GM23338 (cell line): ENCODE results near the gene CAPN7. TPM values are rescaled to one million over a fixed set of nuclear protein-coding genes. Genes with fewer than 3 reads are reported as not detected.

ENCODE experiments used
- ATAC-seq: fragments of 200-7000 bp; cut with Tn5 transposase; 3 replicates; pipeline ENCODE4 v1.9.1; 2020
- DNase-seq: peaks from one replicate; pipeline ENCODE4 v3.0.0-alpha.2; 2015; ENCODE audit warnings: low spot score
- H2AFZ ChIP-seq: fragments of 200-600 bp; sonication (generic); 2 replicates; pipeline ENCODE4 v1.8.0; 2016; ENCODE audit warnings: antibody characterized with exemption, mild to moderate bottlenecking, moderate library complexity
- H3F3A ChIP-seq: fragments of 200-600 bp; sonication (generic); replicated peaks from 2 replicates; pipeline ENCODE4 v1.8.0; 2017; ENCODE audit warnings: antibody characterized with exemption, mixed run types, low read depth
- H3K27ac ChIP-seq: fragments of 200-600 bp; sonication (generic); 2 replicates; pipeline ENCODE4 v1.6.1; 2016; ENCODE audit warnings: low read depth
- H3K27me3 ChIP-seq: fragments of 200-600 bp; sonication (generic); 2 replicates; pipeline ENCODE4 v1.8.0; 2016; ENCODE audit warnings: mild to moderate bottlenecking, mixed run types, moderate library complexity; ENCODE audit not compliant: insufficient read depth
- H3K36me3 ChIP-seq: fragments of 200-600 bp; sonication (generic); 2 replicates; pipeline ENCODE4 v1.8.0; 2016; ENCODE audit warnings: mild to moderate bottlenecking; ENCODE audit not compliant: insufficient read depth
- H3K4me1 ChIP-seq: fragments of 200-600 bp; sonication (generic); 2 replicates; pipeline ENCODE4 v1.8.0; 2016; ENCODE audit warnings: mild to moderate bottlenecking, moderate library complexity; ENCODE audit not compliant: insufficient read depth
- H3K4me2 ChIP-seq: fragments of 200-600 bp; sonication (generic); 2 replicates; pipeline ENCODE4 v1.7.1; 2017; ENCODE audit warnings: mixed run types
- H3K4me3 ChIP-seq: fragments of 200-600 bp; sonication (generic); 2 replicates; pipeline ENCODE4 v1.6.1; 2016; ENCODE audit warnings: mixed run types
- H3K79me2 ChIP-seq: fragments of 200-600 bp; sonication (generic); replicated peaks from 2 replicates; pipeline ENCODE4 v1.8.0; 2017; ENCODE audit warnings: mild to moderate bottlenecking; ENCODE audit not compliant: insufficient read depth
- H3K9me2 ChIP-seq: fragments of 200-600 bp; sonication (generic); 2 replicates; pipeline ENCODE4 v1.8.0; 2017; ENCODE audit not compliant: insufficient read depth
- H4K20me1 ChIP-seq: fragments of 200-600 bp; sonication (generic); replicated peaks from 2 replicates; pipeline ENCODE4 v1.8.0; 2017; ENCODE audit warnings: mild to moderate bottlenecking; ENCODE audit not compliant: insufficient read depth
- H3K27ac Mint-ChIP-seq: 2 replicates; pipeline ENCODE4 v1.8.0; 2020; ENCODE audit warnings: inconsistent platforms, mild to moderate bottlenecking, moderate library complexity, mixed read lengths
- H3K27me3 Mint-ChIP-seq: 3 replicates; pipeline ENCODE4 v1.8.0; 2022; ENCODE audit warnings: low read depth, mild to moderate bottlenecking, moderate library complexity, mixed read lengths, inconsistent platforms; ENCODE audit not compliant: insufficient read depth, poor library complexity
- H3K36me3 Mint-ChIP-seq: 3 replicates; pipeline ENCODE4 v1.8.0; 2021; ENCODE audit warnings: low read depth, mild to moderate bottlenecking, inconsistent platforms, moderate library complexity, mixed read lengths
- H3K4me1 Mint-ChIP-seq: 3 replicates; pipeline ENCODE4 v1.8.0; 2020; ENCODE audit warnings: mild to moderate bottlenecking, inconsistent platforms, mixed read lengths
- H3K4me3 Mint-ChIP-seq: 3 replicates; pipeline ENCODE4 v1.8.0; 2021; ENCODE audit warnings: moderate library complexity, mild to moderate bottlenecking, inconsistent platforms, mixed read lengths
- H3K9me3 Mint-ChIP-seq: 3 replicates; pipeline ENCODE4 v1.8.0; 2020; ENCODE audit warnings: moderate library complexity, mild to moderate bottlenecking, inconsistent platforms, mixed read lengths
- CREB1 ChIP-seq: fragments of 250-450 bp; sonication (Bioruptor Pico); IDR thresholded peaks from 2 replicates; pipeline ENCODE4 v1.5.0; 2020; ENCODE audit warnings: low read depth, mild to moderate bottlenecking, moderate library complexity
- CTCF ChIP-seq, 2 experiments: fragments of 200-600 bp in 1 of 2; sonication (generic) in 1 of 2; conservative IDR thresholded peaks; 2 replicates each; pipeline versions ENCODE4 v1.5.1 to v1.6.1; 2016 to 2017; ENCODE audit warnings: antibody characterized with exemption in 2 of 2, low read depth in 2 of 2, mild to moderate bottlenecking in 2 of 2, moderate library complexity in 1 of 2
- NANOG ChIP-seq: IDR thresholded peaks from 2 replicates; pipeline ENCODE4 v1.6.1; 2016; ENCODE audit warnings: antibody characterized with exemption, borderline replicate concordance
- POLR2AphosphoS5 ChIP-seq: IDR thresholded peaks from 2 replicates; pipeline ENCODE4 v1.6.1; 2016; ENCODE audit warnings: antibody characterized with exemption, low read depth
- REST ChIP-seq: IDR thresholded peaks from one replicate; pipeline ENCODE4 v1.6.1; 2018; ENCODE audit warnings: antibody characterized with exemption; ENCODE audit not compliant: unreplicated experiment
- STAT1 ChIP-seq: IDR thresholded peaks from one replicate; pipeline ENCODE4 v1.6.1; 2016; ENCODE audit warnings: antibody characterized with exemption; ENCODE audit not compliant: unreplicated experiment
- ZNF114 ChIP-seq: fragments of 250-450 bp; sonication (Bioruptor Pico); IDR thresholded peaks from 2 replicates; pipeline ENCODE4 v1.5.0; 2020; ENCODE audit warnings: mild to moderate bottlenecking, moderate library complexity
- ZNF462 ChIP-seq: fragments of 250-450 bp; sonication (Bioruptor Pico); IDR thresholded peaks from 2 replicates; pipeline ENCODE4 v1.5.0; 2020; ENCODE audit warnings: mild to moderate bottlenecking, moderate library complexity
- polyA plus RNA-seq: library from polyadenylated mRNA; unstranded; fragments of >200 nt; fragmentation: Nextera tagmentation; extraction: Ambion mirVana; gene quantifications from 2 replicates; pipeline ENCODE4 v1.2.1, GENCODE V29; 2016
- total RNA-seq: library from RNA; depleted of rRNA; stranded (reverse); fragments of >200 nt; shearing (Covaris generic); gene quantifications from 2 replicates; pipeline ENCODE4 v1.2.3, GENCODE V29; 2014

Gene CAPN7
- total and polyA plus RNA-seq, 2 experiments from 2014 or later = 9.9 to 18.1 TPM

GRCh38 chr3:15197340-15198029, 8.6 kb upstream of the CAPN7 start:
- H3K27ac Mint-ChIP-seq = no peak overlapping the region
- Histone ChIP-seq H3K4me2 (no peak overlapping the region), H3K4me1 (no peaks in the 10 kb centered on the region), H3K27ac (no peak overlapping the region), H3K36me3 (no peaks in the 10 kb centered on the region), H2AFZ (no peak overlapping the region), H4K20me1 (no peaks in the 10 kb centered on the region), H3K9me2 (no peaks in the 10 kb centered on the region), H3K4me3 (no peak overlapping the region), H3K27me3 (no peaks in the 10 kb centered on the region), H3K79me2 (no peaks in the 10 kb centered on the region), H3F3A (no peaks in the 10 kb centered on the region)
- no peak for ATAC-seq
- H3K36me3 Mint-ChIP-seq = no peaks in the 10 kb centered on the region
- no peaks in the 10 kb centered on the region for H3K27me3 Mint-ChIP-seq
- no peak for TF ChIP-seq POLR2AphosphoS5
- no peak for DNase-seq
- H3K9me3 Mint-ChIP-seq = peaks cover 9% of the 10 kb centered on the region; the same call in 2 of the 3 replicates
- H3K4me3 Mint-ChIP-seq = no peak overlapping the region
- no peaks in the 10 kb centered on the region for H3K4me1 Mint-ChIP-seq

GRCh38 chr3:15198686-15199085, 7.4 kb upstream of the CAPN7 start:
- ATAC-seq = no peak
- peaks cover 2% of the 10 kb centered on the region for H3K27me3 Mint-ChIP-seq
- no peak for TF ChIP-seq CREB1 (CRISPR knock-in tag)
- no peak for TF ChIP-seq ZNF462 (CRISPR knock-in tag)
- no peak for TF ChIP-seq REST
- no peak for TF ChIP-seq ZNF114 (CRISPR knock-in tag)
- no peak for TF ChIP-seq STAT1
- no peak for TF ChIP-seq NANOG
- no peak for TF ChIP-seq CTCF (conservative IDR thresholded peaks at IDR 0.05; ENCODE audit: low read depth in 2 of 2)
- TF ChIP-seq POLR2AphosphoS5 = no peak

More at GRCh38 chr3:15198686-15199085, 7.4 kb upstream of the CAPN7 start:
- no peaks in the 10 kb centered on the region for H3K4me1 ChIP-seq
- H3K27me3 ChIP-seq = no peaks in the 10 kb centered on the region
- no peaks in the 10 kb centered on the region for H3K36me3 ChIP-seq
- H4K20me1 ChIP-seq = no peaks in the 10 kb centered on the region
- Mint-ChIP-seq H3K9me3 (peaks cover 5% of the 10 kb centered on the region; the same call in 2 of the 3 replicates), H3K36me3 (no peaks in the 10 kb centered on the region), H3K4me1 (no peaks in the 10 kb centered on the region; the same call in 1 of the 3 replicates), H3K4me3 (no peak overlapping the region), H3K27ac (no peak overlapping the region)
- no peaks in the 10 kb centered on the region for H3K9me2 ChIP-seq
- no peak overlapping the region for H3K4me2 ChIP-seq
- H3K4me3 ChIP-seq = no peak overlapping the region
- no peak overlapping the region for H2AFZ ChIP-seq
- no peak overlapping the region for H3K27ac ChIP-seq
- no peaks in the 10 kb centered on the region for H3K79me2 ChIP-seq
- DNase-seq = no peak
- no peaks in the 10 kb centered on the region for H3F3A ChIP-seq
